Gastroesophageal sphincter (tissue), 4 donors: ENCODE measurements around the gene MMP25. TPM values are rescaled to one million over a fixed set of nuclear protein-coding genes. Genes with fewer than 3 reads are reported as not detected.

ENCODE experiments used
- ATAC-seq: fragments of 150-250 bp; one replicate; pipeline ENCODE4 v1.9.1; 2016; ENCODE audit warnings: mild to moderate bottlenecking, moderate library complexity
- H3K27ac ChIP-seq, 4 donors: fragments of 200-600 bp; sonication (generic) in 3 of 4; 1 replicate in 3 of 4; 2 replicates in 1 of 4; pipeline ENCODE4 v1.5.1; 2016 to 2019
- H3K27me3 ChIP-seq: fragments of 200-600 bp; sonication (generic); one replicate; pipeline ENCODE4 v1.5.1; 2019
- H3K36me3 ChIP-seq, 2 donors: fragments of 200-600 bp; sonication (generic); one replicate each; pipeline ENCODE4 v1.5.1; 2019; ENCODE audit warnings: control low read depth in 1 of 2
- H3K4me1 ChIP-seq, 3 donors: fragments of 200-600 bp; sonication (generic); 1 replicate in 2 of 3; 2 replicates in 1 of 3; pipeline ENCODE4 v1.5.1; 2016 to 2019; ENCODE audit warnings: control low read depth in 2 of 3
- H3K4me3 ChIP-seq, 2 donors: fragments of 200-600 bp; sonication (generic); one replicate each; pipeline ENCODE4 v1.5.1; 2019; ENCODE audit warnings: mild to moderate bottlenecking in 1 of 2, moderate library complexity in 1 of 2
- H3K9me3 ChIP-seq, 3 donors: fragments of 200-600 bp; sonication (generic); one replicate each; pipeline ENCODE4 v1.5.1; 2017 to 2019; ENCODE audit warnings: control low read depth in 2 of 3
- EP300 ChIP-seq: sonication (generic); formaldehyde crosslinking; IDR thresholded peaks from one replicate; pipeline ENCODE4 v1.6.1; 2017; ENCODE audit warnings: antibody characterized with exemption, mild to moderate bottlenecking
- POLR2A ChIP-seq, 2 donors: fragments of 450-650 bp; IDR thresholded peaks; one replicate each; pipeline ENCODE4 v1.6.1; 2017; ENCODE audit warnings: antibody characterized with exemption in 2 of 2, mild to moderate bottlenecking in 2 of 2, moderate library complexity in 1 of 2
- POLR2AphosphoS5 ChIP-seq: sonication (generic); formaldehyde crosslinking; IDR thresholded peaks from one replicate; pipeline ENCODE4 v1.6.1; 2017; ENCODE audit warnings: antibody characterized with exemption
- WGBS, 2 donors: methylation state at CpG; one replicate each; pipeline ENCODE4 v1.1.5; 2018; ENCODE audit warnings: low coverage in 1 of 2; 5-methylcytosine and 5-hydroxymethylcytosine counted together
- total RNA-seq, 4 donors: library from RNA; depleted of rRNA; stranded (reverse); fragments of >200 nt; gene quantifications; one replicate each; pipeline ENCODE4 v1.1.0, GENCODE V29; 2016
- TF ChIP-seq, protein P1 (sequence below), 4 experiments: fragments of 200-600 bp in 2 of 4; fragments of 450-650 bp in 2 of 4; sonication (generic) in 1 of 4; IDR thresholded peaks; one replicate each; pipeline ENCODE4 v1.5.1; 2017 to 2019; ENCODE audit warnings: antibody characterized with exemption in 4 of 4, mild to moderate bottlenecking in 2 of 4, moderate library complexity in 2 of 4

Gene MMP25
- total RNA-seq, 4 donors from 2014 or later: 1.6 to 2.6 TPM; not detected in 2

DNA sequence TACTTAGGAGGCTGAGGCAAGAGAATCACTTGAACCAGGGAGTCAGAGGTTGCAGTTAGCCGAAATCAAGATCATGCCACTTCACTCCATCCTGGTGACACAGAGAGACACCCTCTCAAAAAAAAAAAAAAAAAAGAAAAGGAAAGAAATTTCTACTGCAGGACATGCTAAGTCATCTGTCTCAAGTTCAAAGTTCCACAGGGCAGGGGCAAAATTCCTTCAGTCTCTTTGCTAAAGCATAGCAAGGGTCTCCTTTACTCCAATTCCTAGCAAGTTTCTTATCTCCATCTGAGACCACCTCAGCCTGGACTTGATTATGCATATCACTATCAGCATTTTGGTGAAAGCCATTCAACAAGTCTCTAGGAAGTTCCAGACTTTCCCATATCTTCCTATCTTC, 38.1 kb downstream of the MMP25 start:
- H3K4me3 ChIP-seq: no peak overlapping the region
- no peaks in the 10 kb centered on the region for H3K36me3 ChIP-seq
- no peak for TF ChIP-seq EP300
- TF ChIP-seq, protein P1, sequence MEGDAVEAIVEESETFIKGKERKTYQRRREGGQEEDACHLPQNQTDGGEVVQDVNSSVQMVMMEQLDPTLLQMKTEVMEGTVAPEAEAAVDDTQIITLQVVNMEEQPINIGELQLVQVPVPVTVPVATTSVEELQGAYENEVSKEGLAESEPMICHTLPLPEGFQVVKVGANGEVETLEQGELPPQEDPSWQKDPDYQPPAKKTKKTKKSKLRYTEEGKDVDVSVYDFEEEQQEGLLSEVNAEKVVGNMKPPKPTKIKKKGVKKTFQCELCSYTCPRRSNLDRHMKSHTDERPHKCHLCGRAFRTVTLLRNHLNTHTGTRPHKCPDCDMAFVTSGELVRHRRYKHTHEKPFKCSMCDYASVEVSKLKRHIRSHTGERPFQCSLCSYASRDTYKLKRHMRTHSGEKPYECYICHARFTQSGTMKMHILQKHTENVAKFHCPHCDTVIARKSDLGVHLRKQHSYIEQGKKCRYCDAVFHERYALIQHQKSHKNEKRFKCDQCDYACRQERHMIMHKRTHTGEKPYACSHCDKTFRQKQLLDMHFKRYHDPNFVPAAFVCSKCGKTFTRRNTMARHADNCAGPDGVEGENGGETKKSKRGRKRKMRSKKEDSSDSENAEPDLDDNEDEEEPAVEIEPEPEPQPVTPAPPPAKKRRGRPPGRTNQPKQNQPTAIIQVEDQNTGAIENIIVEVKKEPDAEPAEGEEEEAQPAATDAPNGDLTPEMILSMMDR (IDR thresholded peaks at IDR 0.05): no peak
- TF ChIP-seq POLR2AphosphoS5: no peak
- TF ChIP-seq POLR2A (IDR thresholded peaks at IDR 0.05): no peak
- no peak for ATAC-seq
- H3K4me1 ChIP-seq: peaks cover 0 to 18% (median 0%) of the 10 kb centered on the region in 3 donors
- no peaks in the 10 kb centered on the region for H3K9me3 ChIP-seq
- peaks cover 4% of the 10 kb centered on the region for H3K27me3 ChIP-seq
- WGBS, 2 donors: 100% methylated on average over 1 of the region's 1 CpG; no CpG with 5 or more reads in 1 of the 2 donors
- H3K27ac ChIP-seq: no peak overlapping the region

GRCh38 chr16:3084969-3085670, 38.8 kb downstream of the MMP25 start:
- TF ChIP-seq POLR2AphosphoS5 (no peak), EP300 (no peak), POLR2A (IDR thresholded peaks at IDR 0.05) (no peak)
- TF ChIP-seq, protein P1 (IDR thresholded peaks at IDR 0.05): no peak
- no peak overlapping the region for H3K4me3 ChIP-seq
- H3K27me3 ChIP-seq: peaks cover 11% of the 10 kb centered on the region
- peaks cover 0 to 18% (median 0%) of the 10 kb centered on the region in 3 donors for H3K4me1 ChIP-seq
- H3K36me3 ChIP-seq: no peaks in the 10 kb centered on the region
- 80 to 93% methylated on average over 5 to 7 of the region's 7 CpGs for WGBS, 2 donors
- H3K9me3 ChIP-seq: no peaks in the 10 kb centered on the region
- no peak overlapping the region for H3K27ac ChIP-seq
- no peak for ATAC-seq

DNA sequence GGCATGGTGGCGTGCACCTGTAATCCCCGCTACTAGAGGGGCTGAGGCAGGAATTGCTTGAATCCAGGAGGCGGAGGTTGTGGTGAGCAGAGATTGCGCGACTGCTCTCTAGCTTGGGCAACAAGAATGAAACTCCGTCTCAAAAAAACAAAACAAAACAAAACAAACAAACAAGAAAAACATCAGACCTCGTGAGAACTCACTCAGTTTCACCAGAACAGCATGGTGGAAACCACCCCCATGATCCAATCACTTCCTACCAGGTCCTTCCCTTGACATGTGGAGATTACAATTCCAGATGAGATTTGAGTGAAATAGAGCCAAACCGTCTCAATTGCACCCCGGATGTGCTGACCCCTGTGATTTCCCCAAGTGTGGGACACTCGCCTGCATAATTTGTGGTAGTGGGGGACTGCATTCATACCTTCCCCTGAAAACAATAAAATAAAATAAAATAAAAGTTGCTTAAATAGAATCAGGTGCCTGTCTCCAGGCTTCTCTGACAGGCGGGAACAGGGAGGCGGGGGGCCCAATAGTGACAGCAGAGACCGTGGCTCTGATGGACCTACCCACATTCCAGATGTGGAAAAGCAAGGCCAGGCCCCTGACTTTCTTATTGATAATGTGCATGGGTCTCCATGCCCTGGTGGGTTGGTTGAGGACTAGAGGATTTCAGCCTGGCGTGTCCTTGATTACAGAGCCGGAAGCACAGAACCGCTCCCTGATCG, 39.7 kb downstream of the MMP25 start:
- no peaks in the 10 kb centered on the region for H3K36me3 ChIP-seq
- H3K4me3 ChIP-seq: peak overlapping the region in 1 of 2 donors; percentile 40
- 70 to 97% methylated on average over 6 to 7 of the region's 17 CpGs for WGBS, 2 donors
- peak overlapping the region in 2 of 4 donors; percentile 62 to 65 for H3K27ac ChIP-seq
- H3K27me3 ChIP-seq: peaks cover 14% of the 10 kb centered on the region
- TF ChIP-seq POLR2A (IDR thresholded peaks at IDR 0.05) (no peak), POLR2AphosphoS5 (no peak), EP300 (no peak)
- TF ChIP-seq, protein P1 (IDR thresholded peaks at IDR 0.05): no peak
- ATAC-seq: no peak
- no peaks in the 10 kb centered on the region for H3K9me3 ChIP-seq
- H3K4me1 ChIP-seq: peaks cover 0 to 18% (median 0%) of the 10 kb centered on the region in 3 donors

- H3K27me3 ChIP-seq: peaks cover 21% of the 10 kb centered on the region
- WGBS, 2 donors: 59% methylated on average over 6 of the region's 14 CpGs; no CpG with 5 or more reads in 1 of the 2 donors
- peak; percentile 16 for ATAC-seq
- H3K27ac ChIP-seq: peak overlapping the region in 3 of 4 donors; percentile 62 to 69 (median 65)
- H3K4me3 ChIP-seq: peak overlapping the region in 1 of 2 donors; percentile 40
- peaks cover 0 to 18% (median 0%) of the 10 kb centered on the region in 3 donors for H3K4me1 ChIP-seq
- TF ChIP-seq POLR2A (IDR thresholded peaks at IDR 0.05) (no peak), EP300 (no peak), POLR2AphosphoS5 (no peak)
- TF ChIP-seq, protein P1 (IDR thresholded peaks at IDR 0.05): no peak
- H3K9me3 ChIP-seq: no peaks in the 10 kb centered on the region
- H3K36me3 ChIP-seq: no peaks in the 10 kb centered on the region
These were observed 40.4 kb downstream of the MMP25 start for GRCh38 chr16:3086596-3087242.
